NCI-H446 treated with DMSO at 0.1 percent for 48 hours (cell line): ENCODE data around the gene LRRC45.
A peak's percentile ranks its signal among the peaks of the same experiment; 100 is the strongest.

Source experiments
- DNase-seq: peaks from one replicate; lab custom pipeline; 2025; lab: John Stamatoyannopoulos, UW

LRRC45 gene

DNA sequence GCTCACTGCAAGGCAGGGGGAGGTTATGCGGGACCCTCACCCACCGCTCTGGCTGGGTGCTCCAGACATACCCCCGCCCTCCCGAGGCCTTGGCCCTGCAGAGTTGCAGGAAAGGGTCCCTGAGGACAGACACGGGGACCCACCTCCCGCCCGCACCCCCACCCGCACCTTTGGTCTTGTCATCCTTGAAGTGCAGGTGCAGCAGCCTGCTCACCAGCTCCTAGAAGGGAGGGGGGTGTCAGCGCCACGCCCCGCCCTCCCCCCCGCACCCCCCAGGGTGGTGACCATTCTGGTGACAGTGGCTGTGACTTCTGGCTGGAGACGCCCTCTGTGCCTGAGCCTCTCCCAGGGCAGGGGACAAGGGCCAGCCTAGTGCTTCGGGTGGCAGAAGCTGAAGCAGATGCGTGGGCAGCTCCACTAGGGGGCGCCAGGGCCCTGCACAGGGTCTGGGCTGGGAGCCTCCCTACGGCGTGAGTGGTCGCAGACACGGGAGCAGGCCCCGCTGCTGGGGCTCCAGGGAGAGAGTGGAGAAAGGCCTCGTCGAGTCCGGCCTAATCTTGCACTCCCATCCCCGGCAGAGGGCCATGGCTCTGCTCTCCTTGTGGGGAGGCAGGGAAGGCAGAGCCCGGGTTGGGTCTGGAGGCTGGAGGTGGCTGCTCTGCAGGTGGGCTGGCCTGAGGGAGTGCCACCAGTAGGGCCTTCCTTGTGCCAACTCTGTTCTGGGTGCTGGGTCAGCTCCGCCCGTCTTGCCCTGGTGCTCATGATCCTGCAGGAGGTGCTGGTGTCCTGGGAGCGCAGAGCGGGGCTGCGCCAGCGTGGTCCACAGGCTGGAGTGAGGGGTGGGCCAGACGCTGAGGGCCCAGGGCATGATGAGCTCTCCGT is 3.2 kb upstream of the LRRC45 start:
- DNase-seq, result no peak

DNA sequence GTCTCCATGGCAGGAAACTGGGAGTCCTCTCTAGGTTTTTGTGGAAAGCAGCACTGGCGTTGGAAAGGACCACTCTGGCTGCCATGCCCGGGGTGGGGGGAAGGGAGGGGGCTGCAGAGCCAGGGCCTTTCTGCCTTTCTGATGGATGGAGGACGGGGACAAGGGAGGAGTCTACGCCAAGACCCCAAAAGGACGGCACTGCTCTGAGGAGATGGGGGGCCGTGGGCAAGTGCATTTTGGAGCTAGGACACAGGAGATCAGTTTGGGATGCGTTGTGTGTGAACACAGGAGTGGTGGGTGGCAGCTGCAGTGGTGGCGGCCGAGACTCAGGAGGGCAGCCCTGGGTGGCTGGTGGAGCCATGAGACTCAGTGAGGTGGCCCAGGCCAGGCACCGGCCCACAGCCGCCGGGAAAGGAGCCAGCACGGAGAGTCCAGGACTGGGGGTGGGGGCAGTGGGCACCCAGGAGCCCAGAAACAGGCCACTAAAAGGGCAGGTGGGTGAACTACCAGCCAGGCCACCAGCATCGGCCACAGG is 2.5 kb upstream of the LRRC45 start:
- no peak for DNase-seq

GRCh38 chr17:82021107-82021899 is 1.8 kb upstream of the LRRC45 start:
- no peak for DNase-seq

DNA sequence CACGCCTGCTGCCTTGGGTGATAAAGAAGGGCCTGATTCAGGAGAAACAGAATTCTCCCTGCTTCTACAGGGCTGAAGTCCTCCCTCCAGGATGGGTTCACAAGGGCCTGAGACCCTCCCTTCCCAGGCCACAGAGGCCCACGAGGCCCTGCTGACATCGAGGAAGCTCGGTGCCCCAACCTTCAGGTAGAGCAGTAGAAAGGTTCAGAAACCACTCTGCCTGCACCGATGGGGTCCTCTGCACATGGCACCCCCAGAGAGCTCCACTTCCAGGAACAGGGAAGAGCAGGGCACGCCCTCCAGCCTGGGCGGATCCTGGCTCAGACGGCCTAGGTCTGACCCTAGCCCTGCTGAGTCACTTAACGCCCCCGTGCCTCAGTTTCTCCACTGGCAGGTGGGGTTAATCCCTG is 1.2 kb upstream of the LRRC45 start:
- no peak for DNase-seq

GRCh38 chr17:82022310-82022980 is 660 bp upstream of the LRRC45 start, which contains the start of gene CENPX:
CENPX (minus strand) TSS chr17:82022878; CDS start chr17:82022861, 17 bp downstream.
- DNase-seq, result no peak

DNA sequence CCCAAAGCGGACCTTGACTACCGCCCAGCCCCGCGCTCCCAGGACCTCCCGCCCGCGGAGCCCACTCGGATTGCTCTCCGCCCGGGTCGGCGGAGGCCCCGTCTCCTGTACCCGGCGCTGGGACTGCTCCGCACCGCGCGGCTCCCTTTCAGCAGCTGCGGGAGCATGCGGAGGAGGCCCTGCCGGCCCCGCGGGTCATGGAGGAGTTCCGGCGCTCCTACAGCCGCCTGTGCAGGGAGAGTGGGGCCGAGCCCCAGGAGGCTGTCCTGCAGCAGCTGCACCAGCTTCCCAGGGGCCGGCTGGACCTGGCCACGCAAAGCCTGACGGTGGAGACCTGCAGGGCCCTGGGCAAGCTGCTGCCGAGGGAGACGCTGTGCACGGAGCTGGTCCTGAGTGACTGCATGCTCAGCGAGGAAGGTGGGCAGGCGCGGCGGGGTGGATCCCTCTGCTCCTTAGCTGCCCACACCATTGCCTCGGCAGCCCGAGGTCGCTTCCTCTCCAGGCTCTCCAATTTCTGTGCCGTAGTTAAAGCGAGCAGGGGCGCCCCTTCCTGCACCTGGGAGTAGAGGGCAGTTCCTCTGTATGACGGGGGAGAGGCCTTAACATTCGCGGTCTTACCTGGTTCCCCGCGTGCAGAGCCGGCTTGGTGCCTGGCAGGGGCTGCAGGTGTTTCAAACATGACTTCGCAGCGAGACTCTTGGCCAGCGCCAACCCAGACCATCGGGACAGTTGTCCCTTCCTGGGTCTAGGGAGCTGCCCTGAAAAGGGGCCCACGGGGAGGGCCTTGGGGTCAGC is 539 bp downstream of the LRRC45 start:
- DNase-seq, result no peak

- no peak for DNase-seq
These were observed 1.8 kb downstream of the LRRC45 start for GRCh38 chr17:82024859-82025258.

DNA sequence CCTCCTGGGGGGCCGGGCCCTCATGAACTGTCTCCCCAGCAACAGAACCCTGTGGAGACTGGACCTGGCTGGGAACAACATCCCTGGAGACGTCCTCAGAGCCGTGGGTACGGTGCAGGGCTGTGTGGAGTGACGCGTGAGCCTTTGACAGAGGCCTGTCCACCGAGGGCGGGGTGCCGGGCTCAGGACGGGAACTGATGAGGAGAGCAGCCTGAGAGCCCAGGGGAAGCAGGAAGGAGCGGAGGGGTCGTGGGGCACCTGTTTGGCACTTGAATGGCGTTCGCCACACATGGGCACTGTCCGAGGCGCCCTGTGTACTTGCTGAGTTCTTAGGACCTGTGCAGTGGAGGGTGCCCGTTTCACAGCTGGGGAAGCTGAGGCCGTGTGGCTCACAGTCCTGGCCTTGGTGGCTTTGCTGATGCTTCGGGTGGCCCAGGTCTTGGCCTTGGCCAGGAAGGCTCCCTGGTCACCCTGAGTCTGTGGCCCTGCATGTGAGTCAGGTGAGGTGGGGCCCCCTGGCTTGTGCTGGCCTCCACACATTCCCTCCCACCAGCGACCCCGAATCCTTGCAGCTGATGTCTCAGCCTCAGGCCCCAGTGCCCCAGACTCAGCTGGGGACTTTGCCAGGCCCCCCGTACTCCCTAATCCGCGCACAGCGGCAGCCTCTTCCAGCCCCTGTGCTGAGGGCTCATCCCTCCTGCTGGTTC is 2.4 kb downstream of the LRRC45 start:
- DNase-seq, result no peak

- DNase-seq, result no peak
These were observed 5.1 kb downstream of the LRRC45 start for GRCh38 chr17:82028246-82028645.

DNA sequence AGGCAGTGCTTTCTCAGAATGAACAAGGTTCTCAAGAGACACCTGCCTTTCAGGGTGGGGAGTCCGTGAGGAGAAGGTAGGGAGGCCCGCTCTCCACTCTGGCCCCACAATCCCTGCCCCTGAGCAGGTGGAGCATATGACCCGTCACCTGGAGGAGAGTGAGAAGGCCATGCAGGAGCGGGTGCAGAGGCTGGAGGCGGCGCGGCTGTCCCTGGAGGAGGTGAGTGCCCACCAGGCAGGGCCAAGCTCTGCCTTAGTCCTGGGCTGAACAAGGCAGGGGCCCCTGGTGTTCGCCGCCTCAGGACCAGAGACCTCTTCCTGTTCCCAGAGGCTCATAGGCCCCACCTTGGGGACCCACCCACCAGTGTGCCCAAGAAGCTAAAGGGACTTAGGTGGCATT is 5.9 kb downstream of the LRRC45 start:
- no peak for DNase-seq

DNA sequence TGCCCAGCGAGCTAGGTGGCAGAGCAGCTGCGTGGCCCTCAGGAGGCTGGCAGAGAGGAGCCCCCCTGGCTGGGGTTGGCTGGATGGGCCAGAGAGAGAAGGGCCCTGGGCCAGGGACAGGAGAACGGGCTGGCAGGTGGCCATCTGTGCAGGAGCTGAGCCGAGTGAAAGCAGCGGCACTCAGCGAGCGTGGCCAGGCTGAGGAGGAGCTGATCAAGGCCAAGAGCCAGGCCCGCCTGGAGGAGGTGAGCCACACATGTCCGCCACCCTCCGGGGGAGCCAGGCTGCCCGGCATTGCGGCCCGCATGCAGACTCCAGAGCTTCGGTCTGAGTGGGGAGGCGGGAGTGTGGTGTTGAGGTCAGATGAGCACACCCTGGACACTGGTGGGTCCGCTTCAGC is 6.3 kb downstream of the LRRC45 start:
- peak; percentile 73 for DNase-seq

DNA sequence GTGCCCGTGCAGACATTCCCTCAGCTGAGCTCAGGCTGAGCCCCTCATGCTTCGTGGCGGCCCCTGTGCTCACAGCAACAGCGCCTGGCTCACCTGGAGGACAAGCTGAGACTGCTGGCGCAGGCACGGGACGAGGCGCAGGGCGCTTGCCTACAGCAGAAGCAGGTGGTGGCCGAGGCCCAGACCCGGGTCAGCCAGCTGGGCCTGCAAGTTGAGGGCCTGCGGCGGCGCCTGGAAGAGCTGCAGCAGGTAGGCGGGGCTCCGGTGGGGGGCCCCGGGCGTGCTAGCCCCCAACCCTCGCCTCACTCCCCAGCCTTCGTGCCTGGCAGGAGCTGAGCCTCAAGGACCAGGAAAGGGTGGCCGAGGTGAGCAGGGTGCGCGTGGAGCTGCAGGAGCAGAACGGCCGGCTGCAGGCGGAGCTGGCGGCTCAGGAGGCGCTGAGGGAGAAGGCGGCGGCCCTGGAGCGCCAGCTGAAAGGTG is 6.9 kb downstream of the LRRC45 start:
- DNase-seq, result no peak

DNA sequence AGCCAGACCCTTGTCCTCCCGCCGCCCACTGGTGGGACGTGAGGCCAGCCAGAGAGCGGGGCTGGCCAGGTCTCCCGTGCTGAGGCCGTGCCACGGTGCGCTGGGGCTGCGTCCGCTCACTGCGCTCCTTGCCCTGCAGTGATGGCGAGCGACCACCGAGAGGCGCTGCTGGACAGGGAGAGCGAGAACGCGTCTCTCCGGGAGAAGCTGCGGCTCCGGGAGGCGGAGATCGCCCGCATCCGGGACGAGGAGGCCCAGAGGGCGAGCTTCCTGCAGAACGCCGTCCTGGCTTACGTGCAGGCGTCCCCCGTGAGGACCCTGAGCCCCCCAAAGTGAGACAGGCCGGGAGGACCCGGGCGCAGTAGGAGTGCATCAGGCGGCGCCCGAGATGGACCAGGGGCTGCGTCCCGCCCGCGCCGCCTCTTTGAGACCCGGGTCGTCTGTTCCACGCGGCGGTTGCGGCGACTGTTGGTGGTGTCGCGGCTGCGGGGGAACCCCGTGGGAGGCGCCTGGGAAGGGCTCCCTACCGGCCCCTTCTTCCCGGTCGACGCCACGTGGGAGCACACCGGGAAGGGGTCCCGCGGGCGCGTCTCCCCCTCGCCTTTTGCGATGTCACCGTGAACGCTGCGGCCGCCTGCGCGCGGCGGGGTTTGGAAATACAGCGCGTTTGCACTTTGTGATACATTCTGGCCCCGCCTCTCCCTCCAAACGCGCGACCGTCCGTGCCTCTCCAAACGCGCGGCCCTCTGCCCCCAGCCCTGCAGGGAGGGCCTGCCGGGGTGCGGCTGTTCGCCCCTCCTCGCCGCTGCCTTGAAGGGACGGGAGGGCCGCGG is 7.6 kb downstream of the LRRC45 start:
- DNase-seq, result peak; percentile 28

DNA sequence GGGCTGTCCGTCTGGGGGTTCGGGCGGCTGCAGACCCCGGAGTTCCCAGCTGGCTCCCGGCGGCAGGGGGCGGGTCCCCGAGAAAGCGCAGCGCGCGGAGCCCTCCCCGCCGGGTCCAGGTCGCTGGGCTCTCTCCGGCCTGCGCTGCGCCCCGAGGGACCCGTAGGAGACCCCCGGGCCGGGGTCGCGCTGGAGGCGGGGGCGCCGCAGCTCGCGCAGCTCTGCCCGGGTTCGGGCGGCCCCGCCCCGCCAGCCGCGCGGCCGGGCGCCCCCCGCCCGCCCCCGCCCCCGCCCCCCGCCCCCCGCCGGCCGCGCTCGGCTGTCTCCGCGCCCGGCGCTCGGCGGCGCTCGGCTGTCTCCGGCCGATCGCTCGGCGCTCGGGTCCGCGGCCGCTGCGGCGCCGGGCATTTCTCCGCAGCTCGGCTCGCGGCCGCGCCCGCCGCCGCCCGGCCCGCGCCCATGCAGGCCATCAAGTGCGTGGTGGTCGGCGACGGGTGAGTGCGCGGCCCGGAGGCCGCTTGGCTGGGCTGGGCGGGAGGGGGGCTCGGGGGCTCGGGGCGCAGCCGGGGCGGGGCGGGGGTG is 8.3 kb downstream of the LRRC45 start, which contains the start of gene RAC3:
Gene RAC3, plus strand, starts transcription at position 376 of the 582 bp plus-strand sequence. Its CDS starts 84 bp downstream, at position 460.
- no peak for DNase-seq

GRCh38 chr17:82031885-82032627 is 9.0 kb downstream of the LRRC45 start:
- DNase-seq, result no peak

DNA sequence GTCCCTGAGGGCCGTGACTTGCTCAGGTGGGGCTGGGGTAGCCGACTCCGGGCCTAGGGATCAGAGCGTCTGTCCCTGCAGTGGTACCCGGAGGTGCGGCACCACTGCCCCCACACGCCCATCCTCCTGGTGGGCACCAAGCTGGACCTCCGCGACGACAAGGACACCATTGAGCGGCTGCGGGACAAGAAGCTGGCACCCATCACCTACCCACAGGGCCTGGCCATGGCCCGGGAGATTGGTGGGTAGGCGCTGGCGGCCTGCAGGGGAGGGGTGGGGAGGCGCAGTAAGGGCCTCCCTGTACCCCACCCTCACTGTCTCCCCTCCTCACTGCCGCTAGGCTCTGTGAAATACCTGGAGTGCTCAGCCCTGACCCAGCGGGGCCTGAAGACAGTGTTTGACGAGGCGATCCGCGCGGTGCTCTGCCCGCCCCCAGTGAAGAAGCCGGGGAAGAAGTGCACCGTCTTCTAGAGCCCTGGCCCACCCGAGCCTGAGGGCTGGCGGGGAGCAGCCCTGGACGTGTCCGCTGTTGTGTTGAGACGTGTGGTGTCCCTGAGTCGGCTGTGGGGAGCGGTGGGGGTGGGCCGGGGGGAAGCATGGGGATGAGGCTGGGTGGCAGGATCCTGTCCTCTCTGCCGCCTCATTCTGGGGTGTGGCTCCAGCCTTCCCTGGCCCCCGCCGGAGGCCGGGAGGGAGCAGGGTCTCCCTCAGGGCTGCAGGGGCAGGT is 10.4 kb downstream of the LRRC45 start:
- DNase-seq, result no peak

GRCh38 chr17:82034371-82035011 is 11.4 kb downstream of the LRRC45 start:
- DNase-seq, result no peak
